GM23338 (cell line): ENCODE data around the gene RPN2.

Experiments used
- EZH2 ChIP-seq: fragments of 200-600 bp; sonication (generic); IDR thresholded peaks from one replicate; pipeline ENCODE4 v1.8.0; 2017; ENCODE audit warnings: antibody characterized with exemption, mild to moderate bottlenecking, low read depth; ENCODE audit not compliant: unreplicated experiment
- EZH2phosphoT487 ChIP-seq: fragments of 200-600 bp; sonication (generic); IDR thresholded peaks from one replicate; pipeline ENCODE4 v1.8.1; 2018; ENCODE audit warnings: antibody characterized with exemption; ENCODE audit not compliant: unreplicated experiment
- POLR2AphosphoS5 ChIP-seq: IDR thresholded peaks from 2 replicates; pipeline ENCODE4 v1.6.1; 2016; ENCODE audit warnings: antibody characterized with exemption, low read depth
- TF ChIP-seq, protein P1 (sequence below), 2 experiments: fragments of 200-600 bp in 1 of 2; sonication (generic) in 1 of 2; conservative IDR thresholded peaks; 2 replicates each; pipeline versions ENCODE4 v1.5.1 to v1.6.1; 2016 to 2017; ENCODE audit warnings: antibody characterized with exemption in 2 of 2, low read depth in 2 of 2, mild to moderate bottlenecking in 2 of 2, moderate library complexity in 1 of 2
- TF ChIP-seq, protein P2 (sequence below): IDR thresholded peaks from one replicate; pipeline ENCODE4 v1.6.1; 2018; ENCODE audit warnings: antibody characterized with exemption; ENCODE audit not compliant: unreplicated experiment

DNA sequence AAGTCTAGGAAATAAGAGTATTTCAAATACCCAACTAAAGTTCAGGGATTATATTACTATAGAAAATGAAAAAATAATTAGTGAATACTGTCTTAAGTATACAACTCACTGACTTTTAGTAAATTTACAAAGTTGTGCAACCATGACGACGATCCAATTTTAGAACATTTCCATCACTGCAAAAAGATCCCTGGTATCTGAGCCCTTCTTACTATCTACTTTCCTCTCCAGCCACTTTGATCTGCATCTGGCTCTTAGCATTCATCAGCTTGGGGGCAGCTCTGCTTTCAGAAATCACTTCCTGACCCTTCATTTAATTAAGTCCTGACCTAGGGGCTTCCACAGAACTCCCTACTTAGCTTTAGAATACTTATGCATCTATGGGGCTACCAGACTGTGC is 45.2 kb upstream of the RPN2 start:
- TF ChIP-seq, protein P1, sequence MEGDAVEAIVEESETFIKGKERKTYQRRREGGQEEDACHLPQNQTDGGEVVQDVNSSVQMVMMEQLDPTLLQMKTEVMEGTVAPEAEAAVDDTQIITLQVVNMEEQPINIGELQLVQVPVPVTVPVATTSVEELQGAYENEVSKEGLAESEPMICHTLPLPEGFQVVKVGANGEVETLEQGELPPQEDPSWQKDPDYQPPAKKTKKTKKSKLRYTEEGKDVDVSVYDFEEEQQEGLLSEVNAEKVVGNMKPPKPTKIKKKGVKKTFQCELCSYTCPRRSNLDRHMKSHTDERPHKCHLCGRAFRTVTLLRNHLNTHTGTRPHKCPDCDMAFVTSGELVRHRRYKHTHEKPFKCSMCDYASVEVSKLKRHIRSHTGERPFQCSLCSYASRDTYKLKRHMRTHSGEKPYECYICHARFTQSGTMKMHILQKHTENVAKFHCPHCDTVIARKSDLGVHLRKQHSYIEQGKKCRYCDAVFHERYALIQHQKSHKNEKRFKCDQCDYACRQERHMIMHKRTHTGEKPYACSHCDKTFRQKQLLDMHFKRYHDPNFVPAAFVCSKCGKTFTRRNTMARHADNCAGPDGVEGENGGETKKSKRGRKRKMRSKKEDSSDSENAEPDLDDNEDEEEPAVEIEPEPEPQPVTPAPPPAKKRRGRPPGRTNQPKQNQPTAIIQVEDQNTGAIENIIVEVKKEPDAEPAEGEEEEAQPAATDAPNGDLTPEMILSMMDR (conservative IDR thresholded peaks at IDR 0.05; ENCODE audit: low read depth in 2 of 2) = no peak
- TF ChIP-seq POLR2AphosphoS5 (no peak), EZH2phosphoT487 (no peak), EZH2 (no peak)
- TF ChIP-seq, protein P2, sequence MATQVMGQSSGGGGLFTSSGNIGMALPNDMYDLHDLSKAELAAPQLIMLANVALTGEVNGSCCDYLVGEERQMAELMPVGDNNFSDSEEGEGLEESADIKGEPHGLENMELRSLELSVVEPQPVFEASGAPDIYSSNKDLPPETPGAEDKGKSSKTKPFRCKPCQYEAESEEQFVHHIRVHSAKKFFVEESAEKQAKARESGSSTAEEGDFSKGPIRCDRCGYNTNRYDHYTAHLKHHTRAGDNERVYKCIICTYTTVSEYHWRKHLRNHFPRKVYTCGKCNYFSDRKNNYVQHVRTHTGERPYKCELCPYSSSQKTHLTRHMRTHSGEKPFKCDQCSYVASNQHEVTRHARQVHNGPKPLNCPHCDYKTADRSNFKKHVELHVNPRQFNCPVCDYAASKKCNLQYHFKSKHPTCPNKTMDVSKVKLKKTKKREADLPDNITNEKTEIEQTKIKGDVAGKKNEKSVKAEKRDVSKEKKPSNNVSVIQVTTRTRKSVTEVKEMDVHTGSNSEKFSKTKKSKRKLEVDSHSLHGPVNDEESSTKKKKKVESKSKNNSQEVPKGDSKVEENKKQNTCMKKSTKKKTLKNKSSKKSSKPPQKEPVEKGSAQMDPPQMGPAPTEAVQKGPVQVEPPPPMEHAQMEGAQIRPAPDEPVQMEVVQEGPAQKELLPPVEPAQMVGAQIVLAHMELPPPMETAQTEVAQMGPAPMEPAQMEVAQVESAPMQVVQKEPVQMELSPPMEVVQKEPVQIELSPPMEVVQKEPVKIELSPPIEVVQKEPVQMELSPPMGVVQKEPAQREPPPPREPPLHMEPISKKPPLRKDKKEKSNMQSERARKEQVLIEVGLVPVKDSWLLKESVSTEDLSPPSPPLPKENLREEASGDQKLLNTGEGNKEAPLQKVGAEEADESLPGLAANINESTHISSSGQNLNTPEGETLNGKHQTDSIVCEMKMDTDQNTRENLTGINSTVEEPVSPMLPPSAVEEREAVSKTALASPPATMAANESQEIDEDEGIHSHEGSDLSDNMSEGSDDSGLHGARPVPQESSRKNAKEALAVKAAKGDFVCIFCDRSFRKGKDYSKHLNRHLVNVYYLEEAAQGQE = no peak
